Stimulated activated CD4-positive, alpha-beta T cell treated with anti-CD3 and anti-CD28 coated beads, Interleukin-12 subunit alpha, Interleukin-12 subunit beta, amount 100 ng/mL, for 48 hours (primary cell): ENCODE results near the gene LLGL1.
A peak's percentile ranks its signal among the peaks of the same experiment; 100 is the strongest.

Source experiments
- DNase-seq, 3 donors: peaks; one replicate each; pipeline ENCODE4 v3.0.0-alpha.2; 2020; ENCODE audit warnings: low read depth in 2 of 3, low spot score in 1 of 3

LLGL1 gene

GRCh38 chr17:18229254-18229653 lies 3.8 kb downstream of the LLGL1 start:
- DNase-seq = no peak

- no peak for DNase-seq
Observed at GRCh38 chr17:18229771-18230170, 4.3 kb downstream of the LLGL1 start.

GRCh38 chr17:18230288-18231141 lies 5.1 kb downstream of the LLGL1 start:
- DNase-seq = no peak

- no peak for DNase-seq
Observed at GRCh38 chr17:18231164-18231563, 5.7 kb downstream of the LLGL1 start.

GRCh38 chr17:18233803-18234518 lies 8.5 kb downstream of the LLGL1 start:
- DNase-seq = no peak

- no peak for DNase-seq
Observed at GRCh38 chr17:18234853-18235380, 9.5 kb downstream of the LLGL1 start.

GRCh38 chr17:18235743-18236256 lies 10.4 kb downstream of the LLGL1 start:
- DNase-seq = peak in 1 of 3 donors; percentile 20

- DNase-seq = no peak
Observed at GRCh38 chr17:18236494-18236893, 11.1 kb downstream of the LLGL1 start.

GRCh38 chr17:18237461-18237860 lies 12.0 kb downstream of the LLGL1 start:
- no peak for DNase-seq

GRCh38 chr17:18238299-18238698 lies 12.9 kb downstream of the LLGL1 start:
- no peak for DNase-seq

- DNase-seq = no peak
Observed at GRCh38 chr17:18240449-18240848, 15.0 kb downstream of the LLGL1 start.

GRCh38 chr17:18241229-18241871 lies 15.9 kb downstream of the LLGL1 start:
- no peak for DNase-seq

GRCh38 chr17:18245038-18245776 lies 19.8 kb downstream of the LLGL1 start:
- DNase-seq = no peak

- DNase-seq = no peak
Observed at GRCh38 chr17:18246109-18246725, 20.8 kb downstream of the LLGL1 start.

GRCh38 chr17:18246880-18247612 lies 21.6 kb downstream of the LLGL1 start:
- peak in 2 of 3 donors; percentile 39 to 45 for DNase-seq

GRCh38 chr17:18247613-18248001 lies 22.2 kb downstream of the LLGL1 start:
- no peak for DNase-seq

- DNase-seq = peak in 2 of 3 donors; percentile 42 to 68
Observed at GRCh38 chr17:18248300-18248731, 22.9 kb downstream of the LLGL1 start.

GRCh38 chr17:18248811-18249210 lies 23.4 kb downstream of the LLGL1 start:
- no peak for DNase-seq

GRCh38 chr17:18250259-18250658 lies 24.8 kb downstream of the LLGL1 start:
- DNase-seq = no peak

- no peak for DNase-seq
Observed at GRCh38 chr17:18250708-18251107, 25.3 kb downstream of the LLGL1 start.
